Type B pancreatic cell (in vitro differentiated cells): Measurements from ENCODE around the gene PLD3. TPM values are rescaled to one million over a fixed set of nuclear protein-coding genes. Genes with fewer than 3 reads are reported as not detected.
A peak's percentile ranks its signal among the peaks of the same experiment; 100 is the strongest.

Experiments
- DNase-seq: peaks from one replicate; pipeline ENCODE4 v3.0.0; 2021; ENCODE audit warnings: mixed read lengths; ENCODE audit not compliant: unreplicated experiment; ENCODE audit errors: extremely low spot score
- H3K27ac Mint-ChIP-seq: 2 replicates; pipeline ENCODE4 v1.8.0; 2021; ENCODE audit warnings: mild to moderate bottlenecking, mixed read lengths
- H3K27me3 Mint-ChIP-seq: 2 replicates; pipeline ENCODE4 v1.8.0; 2021; ENCODE audit warnings: mixed read lengths
- H3K36me3 Mint-ChIP-seq: 2 replicates; pipeline ENCODE4 v1.8.0; 2021; ENCODE audit warnings: mixed read lengths
- H3K4me1 Mint-ChIP-seq: one replicate; pipeline ENCODE4 v1.8.0; 2021; ENCODE audit warnings: mixed read lengths; ENCODE audit not compliant: unreplicated experiment
- H3K4me3 Mint-ChIP-seq: 2 replicates; pipeline ENCODE4 v1.8.0; 2021; ENCODE audit warnings: mild to moderate bottlenecking, mixed read lengths
- H3K9me3 Mint-ChIP-seq: 2 replicates; pipeline ENCODE4 v1.8.0; 2021; ENCODE audit warnings: mixed read lengths
- total RNA-seq: library from RNA; stranded (reverse); gene quantifications from 2 replicates; pipeline ENCODE4 v1.2.1, GENCODE V29; 2021; ENCODE audit warnings: low replicate concordance
- TF ChIP-seq, protein P1 (sequence below): fragments of 200-600 bp; sonication (generic); conservative IDR thresholded peaks from 2 replicates; pipeline ENCODE4 v1.5.0; 2021; ENCODE audit warnings: antibody characterized with exemption, mild to moderate bottlenecking

Gene PLD3
- total RNA-seq, 1 donor from 2014 or later, result 244 TPM

DNA sequence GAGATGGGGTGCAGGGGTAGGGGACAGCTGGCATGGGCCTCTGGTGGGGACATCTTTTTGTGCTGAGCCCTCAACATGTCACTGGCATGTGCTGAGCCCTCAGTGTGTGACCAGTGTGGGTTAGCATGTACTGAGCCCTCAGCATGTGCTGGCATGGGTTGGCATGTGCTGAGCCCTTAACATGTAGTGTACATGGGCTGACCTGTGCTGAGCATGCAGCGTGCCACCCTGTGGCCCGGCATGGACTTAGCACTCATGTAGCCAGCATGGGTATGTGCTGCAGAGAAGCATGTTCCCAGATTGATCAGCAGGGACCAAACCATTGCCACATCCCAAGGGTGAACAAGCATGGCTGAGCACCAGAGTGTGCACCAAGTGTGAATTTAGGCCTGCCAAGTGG is 30.0 kb downstream of the PLD3 start:
- H3K36me3 Mint-ChIP-seq, result peaks cover 5% of the 10 kb centered on the region
- no peak for DNase-seq
- H3K27ac Mint-ChIP-seq, result no peak overlapping the region
- no peaks in the 10 kb centered on the region for H3K9me3 Mint-ChIP-seq
- no peaks in the 10 kb centered on the region for H3K27me3 Mint-ChIP-seq
- H3K4me1 Mint-ChIP-seq, result no peaks in the 10 kb centered on the region
- H3K4me3 Mint-ChIP-seq, result no peak overlapping the region
- TF ChIP-seq, protein P1, sequence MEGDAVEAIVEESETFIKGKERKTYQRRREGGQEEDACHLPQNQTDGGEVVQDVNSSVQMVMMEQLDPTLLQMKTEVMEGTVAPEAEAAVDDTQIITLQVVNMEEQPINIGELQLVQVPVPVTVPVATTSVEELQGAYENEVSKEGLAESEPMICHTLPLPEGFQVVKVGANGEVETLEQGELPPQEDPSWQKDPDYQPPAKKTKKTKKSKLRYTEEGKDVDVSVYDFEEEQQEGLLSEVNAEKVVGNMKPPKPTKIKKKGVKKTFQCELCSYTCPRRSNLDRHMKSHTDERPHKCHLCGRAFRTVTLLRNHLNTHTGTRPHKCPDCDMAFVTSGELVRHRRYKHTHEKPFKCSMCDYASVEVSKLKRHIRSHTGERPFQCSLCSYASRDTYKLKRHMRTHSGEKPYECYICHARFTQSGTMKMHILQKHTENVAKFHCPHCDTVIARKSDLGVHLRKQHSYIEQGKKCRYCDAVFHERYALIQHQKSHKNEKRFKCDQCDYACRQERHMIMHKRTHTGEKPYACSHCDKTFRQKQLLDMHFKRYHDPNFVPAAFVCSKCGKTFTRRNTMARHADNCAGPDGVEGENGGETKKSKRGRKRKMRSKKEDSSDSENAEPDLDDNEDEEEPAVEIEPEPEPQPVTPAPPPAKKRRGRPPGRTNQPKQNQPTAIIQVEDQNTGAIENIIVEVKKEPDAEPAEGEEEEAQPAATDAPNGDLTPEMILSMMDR, result no peak

DNA sequence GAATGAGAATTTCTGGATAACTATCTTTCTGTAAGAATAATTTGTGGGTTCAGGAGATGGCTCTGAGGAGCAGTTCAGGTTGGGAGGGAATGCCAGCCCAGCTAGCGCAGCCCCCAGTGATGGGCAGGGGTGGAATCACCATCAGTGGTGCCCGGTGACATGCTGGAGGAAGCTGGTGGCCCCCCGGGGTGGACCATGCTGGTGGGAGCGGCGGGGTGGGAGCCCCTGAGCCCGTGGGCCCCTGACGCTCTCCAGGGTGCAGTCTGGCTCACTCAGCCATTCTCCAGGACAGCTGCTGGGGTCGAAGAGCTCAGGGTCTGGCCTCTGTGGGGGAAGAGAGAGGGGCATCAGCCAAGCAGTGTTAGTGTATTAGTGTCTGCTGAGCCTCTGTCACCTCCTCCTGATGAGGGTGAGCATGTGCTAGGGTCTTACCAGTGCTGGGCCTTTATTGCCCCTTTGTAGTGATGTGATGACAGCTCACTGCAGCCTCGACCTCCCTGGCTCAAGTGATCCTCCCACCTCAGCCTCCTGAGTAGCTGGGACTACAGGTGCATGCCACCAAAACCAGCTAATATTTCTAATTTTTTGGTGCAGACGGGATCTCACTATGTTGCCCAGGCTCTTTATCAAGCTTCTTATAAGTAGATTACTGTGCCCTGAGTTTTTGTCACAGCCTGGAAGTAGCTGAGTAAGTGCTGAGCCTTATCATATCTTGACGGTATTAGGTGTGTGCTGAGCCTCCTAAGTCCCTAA is 31.1 kb downstream of the PLD3 start:
- H3K27ac Mint-ChIP-seq, result no peak overlapping the region
- no peaks in the 10 kb centered on the region for H3K4me1 Mint-ChIP-seq
- no peaks in the 10 kb centered on the region for H3K27me3 Mint-ChIP-seq
- TF ChIP-seq, protein P1, result no peak
- H3K4me3 Mint-ChIP-seq, result no peak overlapping the region
- no peak for DNase-seq
- peaks cover under 1% of the 10 kb centered on the region for H3K36me3 Mint-ChIP-seq
- H3K9me3 Mint-ChIP-seq, result no peaks in the 10 kb centered on the region

DNA sequence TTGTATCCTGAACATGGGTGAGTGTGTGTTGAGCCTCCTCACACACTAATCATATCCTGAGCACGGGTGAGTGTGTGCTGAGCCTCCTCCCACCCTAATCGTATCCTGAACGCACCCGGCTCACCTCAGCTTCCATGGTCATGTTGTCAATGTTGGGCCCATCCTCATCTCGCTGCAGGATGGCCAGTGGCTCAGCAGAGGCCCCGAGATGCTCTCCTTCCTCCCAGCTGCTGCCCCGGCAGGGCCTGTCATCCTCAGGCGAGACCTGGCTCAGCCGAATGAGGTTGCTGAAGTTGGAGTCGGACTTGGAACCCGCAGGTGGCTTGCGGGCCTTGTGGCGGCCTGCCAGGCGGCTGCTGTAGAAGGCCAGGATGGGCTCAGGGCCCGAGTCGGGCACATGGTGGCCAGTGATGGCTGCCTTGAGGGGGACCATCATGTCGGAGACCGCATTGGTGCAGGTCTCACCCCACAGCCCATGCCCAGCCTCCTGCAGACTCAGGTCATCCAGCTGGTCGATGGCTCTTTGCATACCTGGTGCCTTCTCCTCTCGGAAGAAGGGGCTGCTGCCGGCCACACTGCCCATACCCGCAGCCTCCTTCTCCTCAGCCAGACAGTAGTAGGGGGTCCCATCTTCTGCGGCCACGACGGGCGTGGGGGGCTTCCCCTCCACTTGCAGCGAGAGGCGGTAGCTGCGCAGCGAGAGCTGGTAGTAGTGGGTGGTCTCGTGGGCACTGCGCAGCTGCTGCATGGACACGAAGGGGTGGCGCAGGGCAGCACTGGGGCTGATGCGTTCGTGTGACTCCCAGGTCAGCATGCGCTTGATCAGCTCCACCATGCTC is 31.9 kb downstream of the PLD3 start:
- Mint-ChIP-seq H3K4me1 (no peaks in the 10 kb centered on the region), H3K36me3 (no peaks in the 10 kb centered on the region), H3K4me3 (no peak overlapping the region), H3K9me3 (no peaks in the 10 kb centered on the region), H3K27ac (no peak overlapping the region), H3K27me3 (no peaks in the 10 kb centered on the region)
- TF ChIP-seq, protein P1, result no peak
- no peak for DNase-seq

DNA sequence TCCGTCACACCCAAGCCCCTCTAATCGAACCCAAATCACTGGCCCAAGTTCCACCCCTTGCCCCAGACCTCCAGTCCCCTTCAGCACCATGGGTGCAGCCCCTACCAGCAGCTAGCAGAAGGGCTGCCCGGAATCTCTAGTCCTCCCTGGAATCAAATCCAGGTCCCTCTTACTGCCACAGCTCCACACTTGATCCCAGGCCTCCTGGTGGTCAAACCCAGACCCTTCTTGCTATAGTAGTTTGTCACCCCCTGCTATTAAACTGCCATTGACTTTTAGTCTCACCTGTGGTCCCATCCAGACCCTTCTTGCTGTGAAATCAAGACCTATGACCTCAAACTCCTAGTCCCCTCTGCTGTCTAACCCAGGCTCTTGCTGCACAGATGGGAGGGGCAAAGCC is 32.8 kb downstream of the PLD3 start:
- Mint-ChIP-seq H3K4me3 (no peak overlapping the region), H3K36me3 (no peaks in the 10 kb centered on the region), H3K4me1 (no peaks in the 10 kb centered on the region), H3K27ac (no peak overlapping the region), H3K27me3 (no peaks in the 10 kb centered on the region), H3K9me3 (no peaks in the 10 kb centered on the region)
- TF ChIP-seq, protein P1, result peak; percentile 38
- no peak for DNase-seq

DNA sequence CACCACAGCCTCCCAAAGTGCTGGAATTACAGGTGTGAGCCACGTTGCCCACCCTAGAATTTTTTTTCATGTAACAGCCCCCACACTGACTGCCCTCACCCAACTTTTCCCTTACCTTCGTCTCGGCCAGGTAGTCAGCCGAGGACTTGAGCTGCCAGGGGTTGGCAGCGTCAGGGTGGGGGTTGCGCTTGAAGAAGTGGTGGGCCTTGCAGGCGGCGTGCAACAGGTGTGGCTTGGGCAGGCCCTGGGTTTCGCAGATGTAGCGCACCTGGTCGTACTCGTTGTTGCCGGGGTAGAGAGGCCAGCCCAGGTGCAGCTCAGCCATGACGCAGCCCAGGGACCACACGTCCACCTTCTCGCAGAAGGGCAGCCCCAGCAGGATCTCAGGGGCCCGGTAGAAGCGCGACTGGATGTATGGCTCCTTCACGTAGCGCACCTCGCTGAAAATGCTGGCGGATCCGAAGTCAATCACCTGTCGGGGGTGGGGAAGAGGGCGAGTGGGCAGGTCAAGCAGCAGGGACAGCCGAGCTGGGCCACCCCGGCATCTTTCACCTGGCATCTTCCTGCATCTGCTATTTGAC is 35.3 kb downstream of the PLD3 start:
- H3K27ac Mint-ChIP-seq, result no peak overlapping the region
- no peaks in the 10 kb centered on the region for H3K36me3 Mint-ChIP-seq
- no peak overlapping the region for H3K4me3 Mint-ChIP-seq
- DNase-seq, result no peak
- no peaks in the 10 kb centered on the region for H3K9me3 Mint-ChIP-seq
- no peaks in the 10 kb centered on the region for H3K4me1 Mint-ChIP-seq
- H3K27me3 Mint-ChIP-seq, result no peaks in the 10 kb centered on the region
- TF ChIP-seq, protein P1, result no peak
